OCI-LY3 (cell line): ENCODE data around the gene ADPGK.

Source experiments
- CTCF ChIP-seq: fragments of 200-600, 300-600 bp; sonication (generic); IDR thresholded peaks from 2 replicates; pipeline ENCODE4 v1.5.1; 2014; ENCODE audit warnings: antibody characterized with exemption, low read length, low read depth
- EZH2phosphoT487 ChIP-seq: fragments of 200-600 bp; shearing (Covaris generic); IDR thresholded peaks from 2 replicates; pipeline ENCODE4 v1.6.1; 2018; ENCODE audit warnings: antibody characterized with exemption, mixed run types, low read depth

GRCh38 chr15:72790302-72790910 lies 6.8 kb upstream of the ADPGK start:
- TF ChIP-seq CTCF = no peak
- TF ChIP-seq EZH2phosphoT487 = no peak
